K562 (cell line): Measurements from ENCODE around the gene SHISA2.

Experiments
- CTCF ChIP-seq, 3 experiments: IDR thresholded peaks in 2 of 3; conservative IDR thresholded peaks in 1 of 3; 2 replicates each; pipeline ENCODE4 v1.5.1; 2011 to 2012; ENCODE audit warnings: low read length in 3 of 3, mild to moderate bottlenecking in 3 of 3, control low read depth in 2 of 3, improper control_type of control experiment in 1 of 3, inconsistent platforms in 1 of 3, low read depth in 1 of 3, mixed read lengths in 1 of 3, moderate library complexity in 1 of 3; ENCODE audit not compliant: insufficient read depth in 2 of 3
- DACH1 ChIP-seq: fragments of 450-650 bp; IDR thresholded peaks from 2 replicates; pipeline ENCODE4 v1.6.1; 2018; ENCODE audit not compliant: partially characterized antibody
- EHMT2 ChIP-seq: fragments of 450-650 bp; IDR thresholded peaks from 2 replicates; pipeline ENCODE4 v1.6.1; 2018; ENCODE audit warnings: antibody characterized with exemption
- LARP7 ChIP-seq: fragments of 450-650 bp; IDR thresholded peaks from 2 replicates; pipeline ENCODE4 v1.6.1; 2016
- NFXL1 ChIP-seq: fragments of 450-650 bp; formaldehyde crosslinking; IDR thresholded peaks from 2 replicates; pipeline ENCODE4 v1.4.0; 2021; ENCODE audit warnings: mild to moderate bottlenecking
- RFX7 ChIP-seq: fragments of 250-450 bp; sonication (Bioruptor Pico); IDR thresholded peaks from 2 replicates; pipeline ENCODE4 v1.5.1; 2021; ENCODE audit warnings: mild to moderate bottlenecking
- SETDB1 ChIP-seq: IDR thresholded peaks from one replicate; pipeline ENCODE4 v1.6.1; 2012; ENCODE audit warnings: low read length, control low read depth, inconsistent platforms
- THAP7 ChIP-seq: fragments of 250-450 bp; sonication (Bioruptor Pico); IDR thresholded peaks from 2 replicates; pipeline ENCODE4 v1.5.0; 2021
- YY1 ChIP-seq, 3 experiments: IDR thresholded peaks; 2 replicates each; pipeline ENCODE4 v1.6.1; 2011; ENCODE audit warnings: low read length in 2 of 3, mild to moderate bottlenecking in 2 of 3, moderate library complexity in 2 of 3, borderline replicate concordance in 1 of 3, control low read depth in 1 of 3, low read depth in 1 of 3; ENCODE audit not compliant: insufficient read depth in 3 of 3, insufficient replicate concordance in 2 of 3, control insufficient read depth in 1 of 3, insufficient read length in 1 of 3; ENCODE audit errors: extremely low read depth in 1 of 3
- TF ChIP-seq, protein P1 (sequence below): sonication (generic); formaldehyde crosslinking; IDR thresholded peaks from 2 replicates; pipeline ENCODE4 v1.8.1; 2022; ENCODE audit warnings: missing genetic modification reagents

DNA sequence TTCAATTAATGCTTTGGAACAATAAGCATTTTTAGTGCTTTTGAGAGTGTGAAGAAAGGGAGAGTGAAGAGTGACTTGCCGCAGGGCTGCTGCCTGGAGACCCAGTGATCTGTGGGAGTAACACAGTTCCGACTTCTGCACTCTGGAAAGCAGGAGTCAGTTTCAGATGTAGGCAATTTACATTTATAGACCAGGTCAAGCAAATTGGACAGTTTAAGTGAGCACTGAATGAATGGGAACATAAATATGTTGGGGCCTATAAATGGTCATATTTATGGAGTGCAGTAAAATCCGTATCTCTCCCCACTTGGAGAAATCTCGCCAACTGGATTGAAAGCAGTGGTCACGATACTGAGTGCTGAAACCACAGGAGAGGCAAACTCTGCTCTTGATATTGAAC, 9.4 kb upstream of the SHISA2 start:
- TF ChIP-seq NFXL1 (CRISPR knock-in tag) (no peak), EHMT2 (no peak), THAP7 (CRISPR knock-in tag) (no peak), RFX7 (CRISPR knock-in tag) (no peak), SETDB1 (no peak), DACH1 (no peak), YY1 (IDR thresholded peaks at IDR 0.05; ENCODE audit: borderline replicate concordance in 1 of 3, control insufficient read depth in 1 of 3, extremely low read depth in 1 of 3, insufficient read depth in 3 of 3, insufficient read length in 1 of 3, insufficient replicate concordance in 2 of 3, low read depth in 1 of 3, low read length in 2 of 3) (no peak), CTCF (IDR thresholded peaks at IDR 0.05 in 2 of 3, conservative IDR thresholded peaks at IDR 0.05 in 1 of 3; ENCODE audit: insufficient read depth in 2 of 3, low read depth in 1 of 3, low read length in 3 of 3) (no peak), LARP7 (no peak)
- TF ChIP-seq, protein P1, sequence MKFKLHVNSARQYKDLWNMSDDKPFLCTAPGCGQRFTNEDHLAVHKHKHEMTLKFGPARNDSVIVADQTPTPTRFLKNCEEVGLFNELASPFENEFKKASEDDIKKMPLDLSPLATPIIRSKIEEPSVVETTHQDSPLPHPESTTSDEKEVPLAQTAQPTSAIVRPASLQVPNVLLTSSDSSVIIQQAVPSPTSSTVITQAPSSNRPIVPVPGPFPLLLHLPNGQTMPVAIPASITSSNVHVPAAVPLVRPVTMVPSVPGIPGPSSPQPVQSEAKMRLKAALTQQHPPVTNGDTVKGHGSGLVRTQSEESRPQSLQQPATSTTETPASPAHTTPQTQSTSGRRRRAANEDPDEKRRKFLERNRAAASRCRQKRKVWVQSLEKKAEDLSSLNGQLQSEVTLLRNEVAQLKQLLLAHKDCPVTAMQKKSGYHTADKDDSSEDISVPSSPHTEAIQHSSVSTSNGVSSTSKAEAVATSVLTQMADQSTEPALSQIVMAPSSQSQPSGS: no peak
